ENCODE measurements around the gene CD5L.
A peak's percentile ranks its signal among the peaks of the same experiment; 100 is the strongest.

The CD5L gene

GRCh38 chr1:157806431-157807149, 35.0 kb downstream of the CD5L start:
- peak in 1 of 2 donors; percentile 81 for DNase-seq

- DNase-seq: peak; percentile 4 to 42
Observed at GRCh38 chr1:157803851-157804250, 37.8 kb downstream of the CD5L start.

GRCh38 chr1:157799996-157800395, 41.6 kb downstream of the CD5L start:
- DNase-seq: no peak

GRCh38 chr1:157798211-157798610, 43.4 kb downstream of the CD5L start:
- no peak for DNase-seq

- DNase-seq: no peak
Observed at GRCh38 chr1:157785248-157785647, 56.4 kb downstream of the CD5L start.

- DNase-seq: no peak
Observed at GRCh38 chr1:157784801-157785200, 56.8 kb downstream of the CD5L start.

- DNase-seq: no peak
Observed at GRCh38 chr1:157782931-157783330, 58.7 kb downstream of the CD5L start.

GRCh38 chr1:157781048-157781447, 60.6 kb downstream of the CD5L start:
- no peak for DNase-seq
